Measurements from ENCODE around the gene BICC1. TPM values are rescaled to one million over a fixed set of nuclear protein-coding genes. Genes with fewer than 3 reads are reported as not detected.

The BICC1 gene
- total RNA-seq, 1 donor from 2014 or later = 15.2 TPM

- Mint-ChIP-seq H3K36me3 (peaks cover 12% of the 10 kb centered on the region), H3K27me3 (no peaks in the 10 kb centered on the region), H3K4me1 (ENCODE audit: unreplicated experiment) (no peaks in the 10 kb centered on the region), H3K27ac (no peak overlapping the region), H3K4me3 (no peak overlapping the region), H3K9me3 (no peaks in the 10 kb centered on the region)
- DNase-seq (ENCODE audit: extremely low spot score, unreplicated experiment) = no peak
- TF ChIP-seq, protein P1, sequence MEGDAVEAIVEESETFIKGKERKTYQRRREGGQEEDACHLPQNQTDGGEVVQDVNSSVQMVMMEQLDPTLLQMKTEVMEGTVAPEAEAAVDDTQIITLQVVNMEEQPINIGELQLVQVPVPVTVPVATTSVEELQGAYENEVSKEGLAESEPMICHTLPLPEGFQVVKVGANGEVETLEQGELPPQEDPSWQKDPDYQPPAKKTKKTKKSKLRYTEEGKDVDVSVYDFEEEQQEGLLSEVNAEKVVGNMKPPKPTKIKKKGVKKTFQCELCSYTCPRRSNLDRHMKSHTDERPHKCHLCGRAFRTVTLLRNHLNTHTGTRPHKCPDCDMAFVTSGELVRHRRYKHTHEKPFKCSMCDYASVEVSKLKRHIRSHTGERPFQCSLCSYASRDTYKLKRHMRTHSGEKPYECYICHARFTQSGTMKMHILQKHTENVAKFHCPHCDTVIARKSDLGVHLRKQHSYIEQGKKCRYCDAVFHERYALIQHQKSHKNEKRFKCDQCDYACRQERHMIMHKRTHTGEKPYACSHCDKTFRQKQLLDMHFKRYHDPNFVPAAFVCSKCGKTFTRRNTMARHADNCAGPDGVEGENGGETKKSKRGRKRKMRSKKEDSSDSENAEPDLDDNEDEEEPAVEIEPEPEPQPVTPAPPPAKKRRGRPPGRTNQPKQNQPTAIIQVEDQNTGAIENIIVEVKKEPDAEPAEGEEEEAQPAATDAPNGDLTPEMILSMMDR (conservative IDR thresholded peaks at IDR 0.05) = no peak
These were observed 97.0 kb downstream of the BICC1 start for GRCh38 chr10:58609532-58610150.

DNA sequence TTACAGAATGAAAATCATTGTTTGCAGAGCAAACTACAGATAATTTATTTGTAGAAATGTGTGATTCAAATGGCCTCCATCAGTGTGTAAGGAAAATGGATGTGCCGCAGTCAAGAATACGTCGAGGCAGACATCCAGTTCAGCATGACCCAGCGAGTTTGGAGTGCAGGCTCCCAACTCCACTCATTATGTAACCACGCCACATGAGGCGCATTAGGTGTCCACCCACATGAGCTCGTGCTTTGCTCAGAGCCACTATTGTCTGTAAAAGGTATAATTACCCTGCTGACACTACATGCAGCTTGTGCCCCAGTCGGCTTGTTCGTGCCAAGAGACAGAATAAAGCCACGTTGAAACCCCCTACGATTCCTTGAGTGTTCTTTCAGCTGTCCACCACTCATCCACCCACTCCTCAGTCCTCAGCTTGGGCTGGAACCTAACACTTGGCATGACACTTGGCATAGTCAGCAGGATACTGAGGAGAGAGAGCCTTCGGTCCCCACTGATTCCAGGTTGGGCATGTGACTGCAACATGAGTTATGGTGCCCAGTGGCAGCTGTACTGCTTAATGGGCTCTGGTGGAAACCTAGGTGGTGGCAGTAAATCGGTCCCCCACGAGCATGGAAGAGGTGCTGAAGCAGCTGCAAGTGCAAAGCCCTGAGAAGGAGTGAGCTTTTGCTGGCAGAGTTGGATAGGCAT is 102.7 kb downstream of the BICC1 start:
- Mint-ChIP-seq H3K27me3 (no peaks in the 10 kb centered on the region), H3K4me1 (ENCODE audit: unreplicated experiment) (peaks cover 1% of the 10 kb centered on the region), H3K9me3 (peaks cover 12% of the 10 kb centered on the region), H3K27ac (no peak overlapping the region), H3K36me3 (peaks cover 12% of the 10 kb centered on the region), H3K4me3 (no peak overlapping the region)
- no peak for DNase-seq (ENCODE audit: extremely low spot score, unreplicated experiment)
- TF ChIP-seq, protein P1 (conservative IDR thresholded peaks at IDR 0.05) = no peak

DNA sequence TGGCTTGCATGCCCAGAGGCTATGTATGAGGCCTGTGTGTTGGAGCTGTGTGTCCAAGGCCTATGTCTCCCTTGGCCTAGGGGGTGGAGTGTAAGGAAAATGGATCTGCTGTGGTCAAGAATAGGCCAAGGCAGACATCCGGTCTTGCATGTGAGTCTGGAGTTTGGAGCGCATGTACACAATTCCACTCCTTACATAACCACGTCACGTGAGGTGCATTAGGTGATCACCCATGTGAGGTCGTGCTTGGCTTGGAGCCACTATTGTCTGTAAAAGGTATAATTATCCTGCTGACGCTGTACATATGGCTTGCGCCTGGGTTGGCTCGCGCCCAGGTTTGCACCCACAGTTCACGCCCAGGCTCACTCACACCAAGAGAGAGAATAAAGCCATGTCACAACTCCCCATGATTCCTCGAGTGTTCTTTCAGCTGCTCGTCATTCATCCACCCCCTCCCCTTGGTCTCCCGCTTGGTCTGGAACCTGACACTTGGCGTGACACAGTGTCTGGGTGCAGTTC is 105.5 kb downstream of the BICC1 start:
- no peak overlapping the region for H3K4me3 Mint-ChIP-seq
- no peak for DNase-seq (ENCODE audit: extremely low spot score, unreplicated experiment)
- H3K27ac Mint-ChIP-seq = no peak overlapping the region
- H3K9me3 Mint-ChIP-seq = peaks cover 12% of the 10 kb centered on the region
- TF ChIP-seq, protein P1 (conservative IDR thresholded peaks at IDR 0.05) = no peak
- H3K4me1 Mint-ChIP-seq (ENCODE audit: unreplicated experiment) = peaks cover 15% of the 10 kb centered on the region
- no peaks in the 10 kb centered on the region for H3K27me3 Mint-ChIP-seq
- H3K36me3 Mint-ChIP-seq = peaks cover 8% of the 10 kb centered on the region

DNA sequence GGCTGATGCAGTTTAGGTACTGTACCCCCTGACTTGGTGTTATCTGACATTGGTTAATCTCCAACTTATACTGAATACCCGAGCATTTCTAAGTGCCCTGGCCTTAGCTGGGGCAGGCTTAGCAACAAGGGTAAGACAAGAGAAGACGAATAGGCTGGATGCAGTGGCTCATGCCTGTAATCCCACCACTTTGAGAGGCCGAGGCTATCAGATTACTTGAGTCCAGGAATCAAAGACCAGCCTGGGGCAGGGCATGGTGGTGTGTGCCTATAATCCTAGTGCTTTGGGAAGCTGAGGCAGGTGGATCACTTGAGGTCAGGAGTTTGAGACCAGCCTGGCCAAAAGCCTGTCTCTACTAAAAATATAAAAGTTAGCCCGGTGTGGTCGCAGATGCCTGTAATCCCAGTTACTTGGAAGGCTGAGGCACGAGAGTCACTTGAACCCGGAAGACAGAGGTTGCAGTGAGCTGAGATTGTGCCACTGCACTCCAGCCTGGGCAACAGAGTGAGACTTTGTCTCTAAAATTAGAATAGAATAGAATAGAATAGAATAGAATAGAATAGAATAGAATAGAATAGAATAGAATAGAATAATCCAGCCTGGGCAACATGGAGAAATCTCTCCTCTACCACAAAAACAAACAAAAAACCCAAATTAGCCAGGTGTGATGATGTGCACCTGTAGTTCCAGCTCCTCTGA is 108.9 kb downstream of the BICC1 start:
- Mint-ChIP-seq H3K4me3 (no peak overlapping the region), H3K9me3 (peaks cover 12% of the 10 kb centered on the region), H3K4me1 (ENCODE audit: unreplicated experiment) (peaks cover 19% of the 10 kb centered on the region), H3K27me3 (no peaks in the 10 kb centered on the region), H3K27ac (no peak overlapping the region), H3K36me3 (peaks cover 8% of the 10 kb centered on the region)
- no peak for DNase-seq (ENCODE audit: extremely low spot score, unreplicated experiment)
- TF ChIP-seq, protein P1 (conservative IDR thresholded peaks at IDR 0.05) = no peak

DNA sequence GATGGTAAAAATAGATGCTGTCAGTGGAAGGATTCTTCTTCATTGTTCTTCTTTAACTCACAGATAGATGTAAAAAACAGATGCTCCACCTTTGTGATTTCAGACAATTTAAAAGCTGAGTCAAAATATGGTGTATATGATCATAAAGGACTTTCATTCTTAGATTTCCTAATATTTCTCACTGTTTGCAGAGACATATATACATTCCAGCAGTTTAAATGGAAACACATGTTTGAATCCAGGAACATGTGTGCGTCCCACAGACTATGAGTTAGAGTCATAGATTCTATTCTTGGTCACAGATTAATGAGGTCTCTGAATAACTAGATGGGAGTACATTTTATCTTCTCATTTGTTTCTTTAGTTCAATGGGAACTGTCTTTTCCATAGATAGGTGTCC is 109.6 kb downstream of the BICC1 start:
- TF ChIP-seq, protein P1 (conservative IDR thresholded peaks at IDR 0.05) = no peak
- DNase-seq (ENCODE audit: extremely low spot score, unreplicated experiment) = no peak
- H3K36me3 Mint-ChIP-seq = peaks cover 8% of the 10 kb centered on the region
- H3K4me1 Mint-ChIP-seq (ENCODE audit: unreplicated experiment) = peaks cover 19% of the 10 kb centered on the region
- peaks cover 12% of the 10 kb centered on the region for H3K9me3 Mint-ChIP-seq
- H3K4me3 Mint-ChIP-seq = no peak overlapping the region
- H3K27ac Mint-ChIP-seq = no peak overlapping the region
- no peaks in the 10 kb centered on the region for H3K27me3 Mint-ChIP-seq

Measured in type B pancreatic cell (in vitro differentiated cells).